ENCODE measurements around the gene SMAD6. TPM values are rescaled to one million over a fixed set of nuclear protein-coding genes. Genes with fewer than 3 reads are reported as not detected.

The SMAD6 gene
- total RNA-seq, 1 donor from 2014 or later, result 1.9 TPM

- DNase-seq, result no peak
These were observed 2.2 kb downstream of the SMAD6 start for GRCh38 chr15:66704019-66704802.

- DNase-seq, result no peak
These were observed 2.7 kb downstream of the SMAD6 start for GRCh38 chr15:66704803-66705153.

- no peak for DNase-seq
These were observed 3.5 kb downstream of the SMAD6 start for GRCh38 chr15:66705277-66706146.

GRCh38 chr15:66706225-66706732 is 4.2 kb downstream of the SMAD6 start:
- DNase-seq, result no peak

- DNase-seq, result no peak
These were observed 4.8 kb downstream of the SMAD6 start for GRCh38 chr15:66706840-66707239.

- no peak for DNase-seq
These were observed 5.5 kb downstream of the SMAD6 start for GRCh38 chr15:66707310-66708082.

GRCh38 chr15:66708389-66708788 is 6.4 kb downstream of the SMAD6 start:
- DNase-seq, result no peak

GRCh38 chr15:66709884-66710283 is 7.8 kb downstream of the SMAD6 start:
- DNase-seq, result no peak

GRCh38 chr15:66711260-66711659 is 9.2 kb downstream of the SMAD6 start:
- no peak for DNase-seq

GRCh38 chr15:66711862-66712261 is 9.8 kb downstream of the SMAD6 start:
- no peak for DNase-seq

GRCh38 chr15:66713843-66714508 is 11.9 kb downstream of the SMAD6 start:
- DNase-seq, result no peak

- DNase-seq, result no peak
These were observed 12.5 kb downstream of the SMAD6 start for GRCh38 chr15:66714543-66714981.

GRCh38 chr15:66715181-66715624 is 13.2 kb downstream of the SMAD6 start:
- DNase-seq, result no peak

- no peak for DNase-seq
These were observed 14.0 kb downstream of the SMAD6 start for GRCh38 chr15:66715720-66716655.

GRCh38 chr15:66716656-66717020 is 14.6 kb downstream of the SMAD6 start:
- no peak for DNase-seq

GRCh38 chr15:66718220-66718988 is 16.4 kb downstream of the SMAD6 start:
- DNase-seq, result no peak

GRCh38 chr15:66719471-66719870 is 17.4 kb downstream of the SMAD6 start:
- no peak for DNase-seq

GRCh38 chr15:66720206-66721010 is 18.4 kb downstream of the SMAD6 start:
- DNase-seq, result no peak

GRCh38 chr15:66721020-66721419 is 19.0 kb downstream of the SMAD6 start:
- DNase-seq, result no peak
